Parathyroid adenoma (tissue), 2 donors: ENCODE data around the gene BORCS5.

Experiments used
- H2AFZ ChIP-seq: fragments of 300-600 bp; sonication (generic); one replicate; pipeline ENCODE4 v1.7.0; 2017; ENCODE audit warnings: antibody characterized with exemption, mild to moderate bottlenecking
- H3K27ac ChIP-seq: fragments of 300-600 bp; sonication (generic); one replicate; pipeline ENCODE4 v1.7.0; 2017
- H3K27me3 ChIP-seq: fragments of 300-600 bp; sonication (generic); one replicate; pipeline ENCODE4 v1.7.0; 2017; ENCODE audit warnings: low read length; ENCODE audit not compliant: control insufficient read depth, insufficient read depth
- H3K36me3 ChIP-seq: fragments of 300-600 bp; sonication (generic); one replicate; pipeline ENCODE4 v1.7.0; 2017; ENCODE audit warnings: low read length; ENCODE audit not compliant: control insufficient read depth, insufficient read depth
- H3K4me1 ChIP-seq: fragments of 300-600 bp; sonication (generic); one replicate; pipeline ENCODE4 v1.7.0; 2017; ENCODE audit warnings: control low read depth
- H3K4me2 ChIP-seq: fragments of 300-600 bp; sonication (generic); one replicate; pipeline ENCODE4 v1.7.0; 2017; ENCODE audit warnings: low read length
- H3K4me3 ChIP-seq: fragments of 300-600 bp; sonication (generic); one replicate; pipeline ENCODE4 v1.7.0; 2017; ENCODE audit warnings: low read depth, low read length
- H3K79me2 ChIP-seq: fragments of 300-600 bp; sonication (generic); one replicate; pipeline ENCODE4 v1.7.0; 2017; ENCODE audit warnings: control low read depth
- H3K9ac ChIP-seq: fragments of 300-600 bp; sonication (generic); one replicate; pipeline ENCODE4 v1.7.0; 2017; ENCODE audit warnings: mild to moderate bottlenecking
- H3K9me3 ChIP-seq: fragments of 300-600 bp; sonication (generic); one replicate; pipeline ENCODE4 v1.7.0; 2017; ENCODE audit warnings: low read length; ENCODE audit not compliant: control insufficient read depth
- CTCF ChIP-seq: fragments of 300-600 bp; sonication (generic); IDR thresholded peaks from one replicate; pipeline ENCODE4 v1.7.0; 2017; ENCODE audit warnings: antibody characterized with exemption, mild to moderate bottlenecking
- donor health status: primary hyperparathyroidism.

BORCS5 gene

GRCh38 chr12:12473223-12473622 is 116.3 kb downstream of the BORCS5 start:
- H2AFZ ChIP-seq, result no peak overlapping the region

GRCh38 chr12:12474471-12474928 is 117.6 kb downstream of the BORCS5 start:
- no peaks in the 10 kb centered on the region for H3K36me3 ChIP-seq
- no peaks in the 10 kb centered on the region for H3K9me3 ChIP-seq
- H3K27me3 ChIP-seq, result no peaks in the 10 kb centered on the region
- H3K4me1 ChIP-seq, result no peaks in the 10 kb centered on the region
- H3K4me3 ChIP-seq, result no peak overlapping the region
- H3K27ac ChIP-seq, result peak overlapping the region; percentile 52
- no peak overlapping the region for H2AFZ ChIP-seq
- TF ChIP-seq CTCF, result no peak
- H3K9ac ChIP-seq, result no peak overlapping the region
- no peak overlapping the region for H3K4me2 ChIP-seq
- H3K79me2 ChIP-seq, result no peaks in the 10 kb centered on the region

More at GRCh38 chr12:12473223-12473622, 116.3 kb downstream of the BORCS5 start:
- Histone ChIP-seq H3K9ac (no peak overlapping the region), H3K27me3 (no peaks in the 10 kb centered on the region), H3K4me2 (no peak overlapping the region), H3K4me3 (no peak overlapping the region), H3K4me1 (no peaks in the 10 kb centered on the region), H3K36me3 (no peaks in the 10 kb centered on the region), H3K9me3 (no peaks in the 10 kb centered on the region), H3K79me2 (no peaks in the 10 kb centered on the region), H3K27ac (no peak overlapping the region)
- TF ChIP-seq CTCF, result no peak

GRCh38 chr12:12474931-12475795 is 118.3 kb downstream of the BORCS5 start:
- no peaks in the 10 kb centered on the region for H3K4me1 ChIP-seq
- no peaks in the 10 kb centered on the region for H3K36me3 ChIP-seq
- H3K79me2 ChIP-seq, result no peaks in the 10 kb centered on the region
- no peak overlapping the region for H2AFZ ChIP-seq
- H3K4me3 ChIP-seq, result no peak overlapping the region
- peak overlapping the region; percentile 52 for H3K27ac ChIP-seq
- no peak for TF ChIP-seq CTCF
- H3K4me2 ChIP-seq, result no peak overlapping the region
- no peaks in the 10 kb centered on the region for H3K27me3 ChIP-seq
- H3K9ac ChIP-seq, result no peak overlapping the region
- H3K9me3 ChIP-seq, result no peaks in the 10 kb centered on the region

- H3K4me1 ChIP-seq, result no peaks in the 10 kb centered on the region
- no peak overlapping the region for H3K4me3 ChIP-seq
- no peak overlapping the region for H3K9ac ChIP-seq
- H3K27ac ChIP-seq, result no peak overlapping the region
- H3K79me2 ChIP-seq, result no peaks in the 10 kb centered on the region
- H3K4me2 ChIP-seq, result no peak overlapping the region
- TF ChIP-seq CTCF, result no peak
- no peaks in the 10 kb centered on the region for H3K9me3 ChIP-seq
- no peaks in the 10 kb centered on the region for H3K36me3 ChIP-seq
- H3K27me3 ChIP-seq, result no peaks in the 10 kb centered on the region
- H2AFZ ChIP-seq, result no peak overlapping the region
Measured at GRCh38 chr12:12476857-12477531, 120.1 kb downstream of the BORCS5 start.
